Transverse colon (tissue), 4 donors: ENCODE results near the gene TTC23. TPM values are rescaled to one million over a fixed set of nuclear protein-coding genes. Genes with fewer than 3 reads are reported as not detected.

ENCODE experiments used
- DNase-seq: peaks from one replicate; pipeline ENCODE4 v3.0.0-alpha.2; 2019
- H3K27ac ChIP-seq, 4 donors: fragments of 200-600 bp; sonication (generic); 2 replicates each; pipeline ENCODE4 v1.5.1; 2016 to 2018; ENCODE audit warnings: inconsistent platforms in 4 of 4
- H3K27me3 ChIP-seq: fragments of 200-600 bp; sonication (generic); 2 replicates; pipeline ENCODE4 v1.5.1; 2017; ENCODE audit warnings: inconsistent platforms
- H3K36me3 ChIP-seq, 4 donors: fragments of 200-600 bp; sonication (generic); 2 replicates each; pipeline ENCODE4 v1.5.1; 2017 to 2019; ENCODE audit warnings: inconsistent platforms in 4 of 4
- H3K4me1 ChIP-seq, 4 donors: fragments of 200-600 bp; sonication (generic); 2 replicates each; pipeline ENCODE4 v1.5.1; 2017 to 2020; ENCODE audit warnings: inconsistent platforms in 4 of 4
- H3K4me3 ChIP-seq, 4 donors: fragments of 200-600 bp; sonication (generic); 1 replicate in 1 of 4; 2 replicates in 3 of 4; pipeline versions ENCODE4 v1.5.1 to v1.6.1; 2017 to 2019; ENCODE audit warnings: inconsistent platforms in 4 of 4
- H3K9me3 ChIP-seq, 2 donors: fragments of 200-600 bp; sonication (generic); 2 replicates each; pipeline ENCODE4 v1.5.1; 2017 to 2019; ENCODE audit warnings: inconsistent platforms in 2 of 2
- CTCF ChIP-seq, 5 experiments: fragments of 200-600 bp in 3 of 5; fragments of 450-650 bp in 2 of 5; sonication (generic) in 3 of 5; IDR thresholded peaks; 1 replicate in 2 of 5; 2 replicates in 3 of 5; pipeline ENCODE4 v1.5.1; 2016 to 2017; ENCODE audit warnings: antibody characterized with exemption in 5 of 5, inconsistent platforms in 3 of 5, mild to moderate bottlenecking in 2 of 5, moderate library complexity in 1 of 5
- EP300 ChIP-seq: sonication (generic); formaldehyde crosslinking; IDR thresholded peaks from one replicate; pipeline ENCODE4 v1.6.1; 2017; ENCODE audit warnings: antibody characterized with exemption, low read depth
- POLR2A ChIP-seq: fragments of 450-650 bp; IDR thresholded peaks from one replicate; pipeline ENCODE4 v1.6.1; 2016; ENCODE audit warnings: antibody characterized with exemption, mild to moderate bottlenecking, moderate library complexity
- POLR2AphosphoS5 ChIP-seq, 3 donors: sonication (generic); formaldehyde crosslinking; IDR thresholded peaks; one replicate each; pipeline ENCODE4 v1.6.1; 2016; ENCODE audit warnings: antibody characterized with exemption in 3 of 3
- WGBS, 2 donors: methylation state at CpG; one replicate each; pipeline ENCODE4 v1.1.5; 2018; ENCODE audit warnings: low coverage in 1 of 2; 5-methylcytosine and 5-hydroxymethylcytosine counted together
- in situ Hi-C, 4 donors: fragments of 200-750 bp; cut with MboI; loops; one replicate each; pipeline versions ENCODE4 v1.15.0 to v1.15.1; 2017; ENCODE audit warnings: low sequenced_read_pairs in 3 of 4, low pct_ligation_motif_present in 1 of 4, low pct_unique_long_range_greater_than_20kb in 1 of 4
- intact Hi-C: fragments of 100-400 bp; cut with DNase I; formaldehyde crosslinking; loops from one replicate; pipeline ENCODE4 v1.15.1; 2023; ENCODE audit warnings: low total_unique reads
- total RNA-seq, 4 donors: library from RNA; depleted of rRNA; stranded (reverse); fragments of >200 nt; gene quantifications; one replicate each; pipeline ENCODE4 v1.1.0, GENCODE V29; 2016

The TTC23 gene
- total RNA-seq, 4 donors from 2014 or later = 7.8 to 23.5 (median 12.5) TPM

- intact Hi-C loops (no loop called here), in situ Hi-C loops (no loop called here)
- peaks cover 0 to 6% (median 2%) of the 10 kb centered on the region in 4 donors for H3K4me1 ChIP-seq
- peak overlapping the region; percentile 39 to 92 (median 82) for H3K27ac ChIP-seq
- 80 to 81% methylated on average over 5 to 13 of the region's 13 CpGs for WGBS, 2 donors
- H3K4me3 ChIP-seq = no peak overlapping the region
- peaks cover 0 to 4% (median 0%) of the 10 kb centered on the region in 4 donors for H3K36me3 ChIP-seq
- no peaks in the 10 kb centered on the region for H3K9me3 ChIP-seq
- no peak for TF ChIP-seq POLR2A
- TF ChIP-seq POLR2AphosphoS5 (IDR thresholded peaks at IDR 0.05) = no peak
- TF ChIP-seq EP300 = no peak
- TF ChIP-seq CTCF (IDR thresholded peaks at IDR 0.05) = no peak
- no peak for DNase-seq
- no peaks in the 10 kb centered on the region for H3K27me3 ChIP-seq
These were observed 119.1 kb downstream of the TTC23 start for GRCh38 chr15:99130314-99130713.

GRCh38 chr15:99129644-99130043 lies 119.7 kb downstream of the TTC23 start:
- Histone ChIP-seq H3K27ac (peak overlapping the region; percentile 39 to 92 (median 82)), H3K9me3 (no peaks in the 10 kb centered on the region), H3K36me3 (peaks cover 0 to 4% (median 0%) of the 10 kb centered on the region in 4 donors), H3K4me1 (peaks cover 0 to 10% (median 3%) of the 10 kb centered on the region in 4 donors), H3K27me3 (no peaks in the 10 kb centered on the region), H3K4me3 (no peak overlapping the region)
- no peak for DNase-seq
- no peak for TF ChIP-seq POLR2AphosphoS5 (IDR thresholded peaks at IDR 0.05)
- TF ChIP-seq EP300 = no peak
- no peak for TF ChIP-seq POLR2A
- no peak for TF ChIP-seq CTCF (IDR thresholded peaks at IDR 0.05)
- 65 to 82% methylated on average over 15 to 16 of the region's 16 CpGs for WGBS, 2 donors
- intact Hi-C loops = no loop called here
- in situ Hi-C loops = no loop called here

- intact Hi-C loops (no loop called here), in situ Hi-C loops (no loop called here)
- peaks cover 5 to 23% (median 15%) of the 10 kb centered on the region in 4 donors for H3K4me1 ChIP-seq
- TF ChIP-seq CTCF (IDR thresholded peaks at IDR 0.05) (no peak), EP300 (no peak), POLR2AphosphoS5 (IDR thresholded peaks at IDR 0.05) (no peak), POLR2A (no peak)
- H3K4me3 ChIP-seq = no peak overlapping the region
- DNase-seq = no peak
- H3K27me3 ChIP-seq = no peaks in the 10 kb centered on the region
- peaks cover 0 to 4% (median 0%) of the 10 kb centered on the region in 4 donors for H3K36me3 ChIP-seq
- peak overlapping the region; percentile 21 to 92 (median 82) for H3K27ac ChIP-seq
- 83 to 85% methylated on average over 1 to 6 of the region's 6 CpGs for WGBS, 2 donors
- H3K9me3 ChIP-seq = no peaks in the 10 kb centered on the region
These were observed 121.0 kb downstream of the TTC23 start for GRCh38 chr15:99128411-99128810.

DNA sequence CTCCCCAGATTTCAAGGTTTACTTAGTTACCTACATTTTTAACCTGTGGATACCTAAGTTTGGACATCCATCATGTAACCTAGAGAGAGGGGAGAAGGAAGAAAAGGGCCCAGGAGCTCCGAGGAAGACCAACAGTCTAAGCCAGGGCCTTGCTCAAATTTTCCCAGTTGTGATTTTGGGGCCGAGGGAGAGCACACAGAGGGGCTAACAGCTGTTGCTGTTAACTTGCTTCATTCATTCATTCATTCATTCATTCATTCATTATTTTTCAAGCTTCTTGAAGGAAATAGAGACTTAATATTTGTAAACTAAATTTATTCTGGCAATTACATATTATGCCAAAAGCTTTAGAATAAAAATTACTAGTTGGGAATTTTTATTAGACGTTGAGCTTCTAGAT lies 121.6 kb downstream of the TTC23 start:
- in situ Hi-C loops (no loop called here), intact Hi-C loops (no loop called here)
- WGBS, 2 donors = 72 to 76% methylated on average over 3 of the region's 3 CpGs
- Histone ChIP-seq H3K9me3 (no peaks in the 10 kb centered on the region), H3K36me3 (peaks cover 0 to 4% (median 0%) of the 10 kb centered on the region in 4 donors), H3K4me3 (no peak overlapping the region), H3K4me1 (peaks cover 11 to 29% (median 21%) of the 10 kb centered on the region in 4 donors), H3K27ac (peak overlapping the region; percentile 21 to 92 (median 82)), H3K27me3 (no peaks in the 10 kb centered on the region)
- DNase-seq = no peak
- TF ChIP-seq EP300 (no peak), POLR2AphosphoS5 (IDR thresholded peaks at IDR 0.05) (no peak), POLR2A (no peak), CTCF (IDR thresholded peaks at IDR 0.05) (no peak)
